ENCODE measurements around the gene ADARB2.

ADARB2 gene

GRCh38 chr10:1290071-1290471 lies 447.3 kb downstream of the ADARB2 start:
- no peak for DNase-seq (ENCODE audit: extremely low read depth, low read depth)

GRCh38 chr10:1289591-1289990 lies 447.7 kb downstream of the ADARB2 start:
- DNase-seq (ENCODE audit: extremely low read depth, low read depth): no peak
- no peak for TF ChIP-seq CTCF (IDR thresholded peaks at IDR 0.05; ENCODE audit: low read depth, low read length)

More at GRCh38 chr10:1290071-1290471, 447.3 kb downstream of the ADARB2 start:
- TF ChIP-seq CTCF (IDR thresholded peaks at IDR 0.05; ENCODE audit: low read depth, low read length): no peak

- no peak for TF ChIP-seq CTCF (IDR thresholded peaks at IDR 0.05; ENCODE audit: low read depth, low read length)
- no peak for DNase-seq (ENCODE audit: extremely low read depth, low read depth)
Measured at GRCh38 chr10:1287971-1288401, 449.3 kb downstream of the ADARB2 start.

- no peak for TF ChIP-seq CTCF (IDR thresholded peaks at IDR 0.05; ENCODE audit: low read depth, low read length)
- no peak for DNase-seq (ENCODE audit: extremely low read depth, low read depth)
Measured at GRCh38 chr10:1287487-1287886, 449.8 kb downstream of the ADARB2 start.

- no peak for DNase-seq (ENCODE audit: extremely low read depth, low read depth)
- TF ChIP-seq CTCF (IDR thresholded peaks at IDR 0.05; ENCODE audit: low read depth, low read length): no peak
Measured at GRCh38 chr10:1284076-1284475, 453.2 kb downstream of the ADARB2 start.

GRCh38 chr10:1281405-1281782 lies 455.9 kb downstream of the ADARB2 start:
- TF ChIP-seq CTCF (IDR thresholded peaks at IDR 0.05; ENCODE audit: low read depth, low read length): no peak
- no peak for DNase-seq (ENCODE audit: extremely low read depth, low read depth)

GRCh38 chr10:1280466-1281404 lies 456.6 kb downstream of the ADARB2 start:
- DNase-seq (ENCODE audit: extremely low read depth, low read depth): no peak
- TF ChIP-seq CTCF (IDR thresholded peaks at IDR 0.05; ENCODE audit: low read depth, low read length): no peak
